Activated naive CD8-positive, alpha-beta T cell treated with anti-CD3 and anti-CD28 coated beads, Interleukin-2, amount 50 U/mL, for 24 hours (primary cell): ENCODE data around the gene SPACA5.
"Not testable (repeated sequence)": the region's sequence is repeated elsewhere in the genome, so short reads cannot be mapped to it uniquely, and the experiment has no call there.

Source experiments
- ATAC-seq: fragments of 150-1000 bp; cut with Tn5 transposase; one replicate; pipeline ENCODE4 v1.10.0; 2021
- DNase-seq: peaks from one replicate; pipeline ENCODE4 v3.0.0; 2021
- H3K27ac Mint-ChIP-seq: one replicate; pipeline ENCODE4 v1.8.0; 2021; ENCODE audit warnings: mild to moderate bottlenecking, mixed read lengths
- H3K27me3 Mint-ChIP-seq: one replicate; pipeline ENCODE4 v1.8.0; 2021; ENCODE audit warnings: mixed read lengths
- H3K36me3 Mint-ChIP-seq: one replicate; pipeline ENCODE4 v1.8.0; 2021; ENCODE audit warnings: low read depth, mixed read lengths
- H3K4me1 Mint-ChIP-seq: one replicate; pipeline ENCODE4 v1.8.0; 2021; ENCODE audit warnings: mixed read lengths
- H3K4me3 Mint-ChIP-seq: one replicate; pipeline ENCODE4 v1.8.0; 2021; ENCODE audit warnings: mild to moderate bottlenecking, moderate library complexity, mixed read lengths
- H3K9me3 Mint-ChIP-seq: one replicate; pipeline ENCODE4 v1.8.0; 2021; ENCODE audit warnings: mixed read lengths

The SPACA5 gene

DNA sequence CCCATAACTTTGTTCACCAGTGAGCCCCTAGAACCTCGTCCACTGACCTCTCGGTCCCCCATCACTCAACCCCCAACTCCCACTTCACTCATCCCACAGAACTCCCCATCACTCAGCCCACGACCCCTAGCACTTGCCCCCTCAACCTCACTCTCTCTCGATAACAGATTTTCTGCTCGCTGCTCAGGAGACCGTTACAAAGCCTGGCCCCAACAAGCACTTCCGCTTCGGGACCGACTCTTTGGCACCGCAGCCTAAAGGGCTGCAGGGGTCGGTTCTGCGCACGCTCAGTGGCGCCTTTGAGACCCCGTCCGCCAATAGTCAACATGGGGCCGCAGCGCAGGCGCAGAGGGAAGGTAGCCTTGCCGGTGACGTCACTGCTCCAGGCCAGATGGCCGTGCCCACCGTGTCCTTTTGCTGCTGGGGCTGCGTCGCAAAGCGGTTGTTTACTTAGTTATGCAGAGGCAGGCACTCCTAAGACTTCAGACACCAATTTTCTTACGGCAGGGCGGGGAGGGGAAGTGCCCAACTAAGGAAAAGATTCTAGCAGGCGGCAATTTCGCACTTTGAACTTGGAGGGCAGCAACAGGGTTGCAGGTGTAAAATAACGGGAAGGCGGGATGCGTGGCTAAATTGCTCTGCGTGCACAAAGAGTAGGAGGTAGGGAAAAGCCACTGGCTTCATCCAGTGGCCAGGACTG is 2.9 kb upstream of the SPACA5 start, which contains the start of gene ZNF182:
TSS of gene ZNF182 (minus strand) at position 232 of the 700 bp plus-strand sequence. CDS start 1,380 bp downstream, outside the sequence.
- H3K27ac Mint-ChIP-seq, result peak within 1 kb of the TSS; percentile 98

DNA sequence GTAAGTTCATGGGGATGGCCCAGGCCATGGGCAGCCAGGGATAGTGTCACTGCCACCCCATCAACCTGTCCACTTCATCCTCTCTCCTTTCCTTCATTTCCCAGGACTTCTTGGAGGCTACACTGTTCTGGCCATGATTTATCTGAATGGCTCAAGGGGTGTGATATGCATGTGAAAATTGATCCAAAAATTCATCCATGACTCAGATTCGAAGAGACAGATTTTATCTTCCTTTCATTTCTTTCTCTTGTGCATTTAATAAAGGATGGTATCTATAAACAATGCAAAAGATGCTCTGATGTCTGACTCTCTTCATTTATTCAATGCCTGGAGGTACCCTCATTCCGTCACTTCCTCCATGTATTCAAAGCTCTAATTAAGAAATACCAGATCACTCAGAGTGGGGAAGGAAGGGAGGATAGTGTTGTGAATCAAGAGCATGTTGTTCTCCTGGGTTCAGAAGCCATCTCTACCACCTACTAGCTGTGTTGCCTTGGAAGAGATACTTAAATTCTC is 2.7 kb downstream of the SPACA5 start:
- H3K27me3 Mint-ChIP-seq, H3K36me3 Mint-ChIP-seq, H3K27ac Mint-ChIP-seq, H3K9me3 Mint-ChIP-seq, H3K4me1 Mint-ChIP-seq, DNase-seq, ATAC-seq, H3K4me3 Mint-ChIP-seq: not testable (repeated sequence)

More for the DNA sequence above, 2.9 kb upstream of the SPACA5 start, which contains the start of gene ZNF182:
- Mint-ChIP-seq H3K4me1 (peaks cover 28% of the 10 kb centered on the region), H3K36me3 (peaks cover 22% of the 10 kb centered on the region), H3K4me3 (peak within 1 kb of the TSS; percentile 98), H3K27me3 (no peaks in the 10 kb centered on the region), H3K9me3 (no peaks in the 10 kb centered on the region)
- DNase-seq (peak; percentile 90), ATAC-seq (peak; percentile 93)

- ATAC-seq, H3K9me3 Mint-ChIP-seq, H3K4me3 Mint-ChIP-seq, DNase-seq, H3K27me3 Mint-ChIP-seq, H3K36me3 Mint-ChIP-seq, H3K27ac Mint-ChIP-seq: not testable (repeated sequence)
- H3K4me1 Mint-ChIP-seq, result peaks cover 14% of the 10 kb centered on the region
Observed at GRCh38 chrX:48016583-48017310, 10.0 kb downstream of the SPACA5 start.

GRCh38 chrX:48019892-48020291 is 13.1 kb downstream of the SPACA5 start:
- H3K4me3 Mint-ChIP-seq, H3K9me3 Mint-ChIP-seq, H3K36me3 Mint-ChIP-seq, H3K27ac Mint-ChIP-seq, DNase-seq, H3K27me3 Mint-ChIP-seq: not testable (repeated sequence)
- peaks cover 20% of the 10 kb centered on the region for H3K4me1 Mint-ChIP-seq
- ATAC-seq, result peak; percentile 70

DNA sequence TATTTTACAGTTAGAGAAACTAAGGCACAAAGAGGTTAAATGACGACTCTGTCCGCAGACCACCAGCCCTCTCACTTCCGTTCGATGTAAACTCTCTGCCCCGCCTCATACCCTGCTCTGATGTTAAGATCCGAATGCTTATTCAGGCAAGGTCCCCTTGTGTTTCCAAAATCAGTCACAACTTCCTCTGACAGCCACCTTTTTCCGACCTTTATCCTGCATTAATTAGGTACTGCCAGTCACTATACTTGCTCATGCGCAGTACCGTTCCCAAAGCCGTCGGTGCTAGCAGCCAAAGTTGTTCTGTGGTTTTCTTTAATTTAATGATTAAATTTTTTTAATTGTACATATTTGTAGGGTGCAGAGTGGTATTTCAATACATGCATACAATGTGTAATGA is 13.7 kb downstream of the SPACA5 start:
- peak; percentile 85 for ATAC-seq
- not testable (repeated sequence) for H3K27me3 Mint-ChIP-seq, H3K9me3 Mint-ChIP-seq, H3K36me3 Mint-ChIP-seq
- Mint-ChIP-seq H3K27ac (peak overlapping the region; percentile 56), H3K4me1 (peaks cover 21% of the 10 kb centered on the region), H3K4me3 (peak overlapping the region; percentile 89)
- DNase-seq, result peak; percentile 19

GRCh38 chrX:48021026-48021900 is 14.5 kb downstream of the SPACA5 start:
- peak overlapping the region; percentile 99 for H3K27ac Mint-ChIP-seq
- DNase-seq (peak; percentile 70), ATAC-seq (no peak)
- H3K36me3 Mint-ChIP-seq, result no peaks in the 10 kb centered on the region
- H3K9me3 Mint-ChIP-seq, result no peaks in the 10 kb centered on the region
- no peaks in the 10 kb centered on the region for H3K27me3 Mint-ChIP-seq
- H3K4me1 Mint-ChIP-seq, result peaks cover 23% of the 10 kb centered on the region
- peak overlapping the region; percentile 89 for H3K4me3 Mint-ChIP-seq

- no peak overlapping the region for H3K27ac Mint-ChIP-seq
Observed at GRCh38 chrX:48022100-48022499, 15.3 kb downstream of the SPACA5 start.

DNA sequence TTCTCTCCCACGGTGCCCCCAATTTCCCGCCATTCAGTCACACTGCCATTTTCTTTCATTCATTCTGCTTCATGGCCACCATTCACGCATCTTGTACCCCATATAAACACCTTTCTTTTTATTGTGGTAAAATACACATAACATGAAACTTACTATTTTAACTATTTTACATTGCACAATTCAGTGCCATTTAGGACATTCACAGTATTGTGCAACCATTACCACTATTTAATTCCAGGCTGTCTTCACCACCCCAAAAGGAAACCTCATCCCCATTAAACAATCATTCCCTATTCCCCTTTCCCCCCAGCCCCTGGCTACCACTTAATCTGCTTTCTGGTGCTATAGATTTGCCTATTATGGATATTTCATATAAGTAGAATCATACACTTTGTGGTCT is 15.9 kb downstream of the SPACA5 start:
- Mint-ChIP-seq H3K27ac (no peak overlapping the region), H3K4me3 (no peak overlapping the region), H3K4me1 (peaks cover 23% of the 10 kb centered on the region), H3K9me3 (no peaks in the 10 kb centered on the region), H3K27me3 (no peaks in the 10 kb centered on the region), H3K36me3 (no peaks in the 10 kb centered on the region)
- no peak for ATAC-seq
- no peak for DNase-seq

More at GRCh38 chrX:48022100-48022499, 15.3 kb downstream of the SPACA5 start:
- no peaks in the 10 kb centered on the region for H3K9me3 Mint-ChIP-seq
- no peaks in the 10 kb centered on the region for H3K27me3 Mint-ChIP-seq
- no peak overlapping the region for H3K4me3 Mint-ChIP-seq
- H3K36me3 Mint-ChIP-seq, result no peaks in the 10 kb centered on the region
- peaks cover 23% of the 10 kb centered on the region for H3K4me1 Mint-ChIP-seq
- ATAC-seq (no peak), DNase-seq (no peak)

GRCh38 chrX:48025561-48025960 is 18.8 kb downstream of the SPACA5 start:
- Mint-ChIP-seq H3K27me3 (no peaks in the 10 kb centered on the region), H3K27ac (no peak overlapping the region)
- ATAC-seq, result no peak

DNA sequence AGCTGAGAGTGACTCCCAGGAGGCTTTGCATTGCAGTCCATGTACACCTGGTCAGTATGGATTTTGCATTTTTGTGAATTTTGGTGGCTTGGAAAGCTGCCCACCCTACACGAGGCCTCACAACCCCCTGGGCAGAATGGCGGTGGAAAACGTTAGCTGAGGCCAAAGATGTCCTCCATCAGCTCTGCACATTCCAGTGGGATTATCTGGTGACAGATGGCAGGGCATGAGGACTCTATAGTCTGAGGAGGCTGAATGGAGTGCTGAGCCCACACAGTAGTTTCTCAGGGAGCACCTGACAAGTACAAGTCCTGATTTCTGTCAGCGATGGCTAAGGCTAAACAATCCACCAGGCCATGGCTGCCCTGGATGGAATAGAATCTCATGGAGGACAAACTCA is 20.8 kb downstream of the SPACA5 start:
- peaks cover 11% of the 10 kb centered on the region for H3K4me1 Mint-ChIP-seq
- H3K9me3 Mint-ChIP-seq, H3K4me3 Mint-ChIP-seq, DNase-seq, H3K27ac Mint-ChIP-seq, H3K27me3 Mint-ChIP-seq, H3K36me3 Mint-ChIP-seq, ATAC-seq: not testable (repeated sequence)

More at GRCh38 chrX:48025561-48025960, 18.8 kb downstream of the SPACA5 start:
- H3K4me1 Mint-ChIP-seq, result peaks cover 20% of the 10 kb centered on the region
- no peaks in the 10 kb centered on the region for H3K36me3 Mint-ChIP-seq
- no peaks in the 10 kb centered on the region for H3K9me3 Mint-ChIP-seq
- no peak overlapping the region for H3K4me3 Mint-ChIP-seq
- peak; percentile 16 for DNase-seq

- no peak for DNase-seq
- ATAC-seq, result no peak
- Mint-ChIP-seq H3K9me3 (no peaks in the 10 kb centered on the region), H3K27me3 (no peaks in the 10 kb centered on the region), H3K36me3 (no peaks in the 10 kb centered on the region), H3K4me1 (peaks cover 8% of the 10 kb centered on the region), H3K4me3 (no peak overlapping the region), H3K27ac (no peak overlapping the region)
Observed at GRCh38 chrX:48028091-48028490, 21.3 kb downstream of the SPACA5 start.

DNA sequence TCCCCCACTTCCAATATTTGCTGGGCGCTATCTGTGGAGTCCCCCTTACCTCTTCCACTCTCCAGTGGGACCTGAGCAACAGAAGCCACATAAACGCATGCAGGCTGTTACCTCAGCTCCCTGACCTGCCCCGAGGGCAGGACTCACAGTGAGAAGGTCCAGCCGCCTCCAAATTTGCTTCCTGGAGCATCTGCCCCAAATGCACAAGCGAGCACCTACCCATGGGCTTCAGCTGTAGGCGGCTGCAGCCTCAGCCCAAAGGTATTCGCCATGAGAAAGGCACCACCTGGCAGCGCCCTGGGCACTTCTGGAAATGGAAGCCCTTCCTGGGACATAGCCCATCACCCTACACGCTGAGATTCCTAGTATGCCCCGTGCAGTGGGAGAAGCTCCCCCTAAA is 23.4 kb downstream of the SPACA5 start:
- H3K4me3 Mint-ChIP-seq, result no peak overlapping the region
- no peaks in the 10 kb centered on the region for H3K36me3 Mint-ChIP-seq
- H3K27ac Mint-ChIP-seq, result no peak overlapping the region
- H3K27me3 Mint-ChIP-seq, result no peaks in the 10 kb centered on the region
- no peak for ATAC-seq
- H3K4me1 Mint-ChIP-seq, result peaks cover 4% of the 10 kb centered on the region
- DNase-seq, result no peak
- no peaks in the 10 kb centered on the region for H3K9me3 Mint-ChIP-seq

DNA sequence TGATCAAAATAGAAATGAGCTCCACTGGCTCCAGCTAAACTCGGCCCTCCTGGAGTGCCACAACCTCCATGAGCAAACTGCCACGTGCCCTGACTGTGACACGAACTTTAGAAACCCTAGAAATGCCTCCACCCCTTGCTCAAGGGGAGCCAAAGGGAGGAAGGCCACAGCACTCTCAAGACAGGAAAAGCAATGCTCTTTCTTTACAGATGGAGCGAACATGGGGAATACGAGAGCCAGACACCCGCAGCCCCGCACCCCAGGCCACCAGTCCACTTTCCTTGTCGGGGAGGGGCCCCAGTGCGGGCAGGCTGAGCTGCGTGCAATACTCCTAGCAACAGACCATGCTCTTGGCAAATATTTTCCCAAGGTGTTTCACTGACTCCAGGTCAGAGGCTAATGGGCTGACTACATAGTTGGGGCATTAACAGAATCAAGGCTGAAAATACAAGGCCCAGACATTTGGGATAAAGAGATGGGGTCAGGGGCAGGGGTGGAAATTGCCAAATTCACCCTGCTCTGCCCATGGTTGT is 23.9 kb downstream of the SPACA5 start:
- H3K36me3 Mint-ChIP-seq, H3K27ac Mint-ChIP-seq, H3K9me3 Mint-ChIP-seq, ATAC-seq, H3K4me3 Mint-ChIP-seq, DNase-seq, H3K27me3 Mint-ChIP-seq, H3K4me1 Mint-ChIP-seq: not testable (repeated sequence)

GRCh38 chrX:48035891-48036290 is 29.1 kb downstream of the SPACA5 start:
- no peaks in the 10 kb centered on the region for H3K4me1 Mint-ChIP-seq
- H3K27ac Mint-ChIP-seq, result no peak overlapping the region
- no peaks in the 10 kb centered on the region for H3K27me3 Mint-ChIP-seq
- DNase-seq (no peak), ATAC-seq (no peak)
- no peak overlapping the region for H3K4me3 Mint-ChIP-seq
- no peaks in the 10 kb centered on the region for H3K9me3 Mint-ChIP-seq
- H3K36me3 Mint-ChIP-seq, result no peaks in the 10 kb centered on the region
